ENCODE data around the gene S1PR1. TPM values are rescaled to one million over a fixed set of nuclear protein-coding genes. Genes with fewer than 3 reads are reported as not detected.
A peak's percentile ranks its signal among the peaks of the same experiment; 100 is the strongest.

S1PR1 gene
- total and polyA plus RNA-seq, 2 experiments from 2014 or later = 9.3 TPM

DNA sequence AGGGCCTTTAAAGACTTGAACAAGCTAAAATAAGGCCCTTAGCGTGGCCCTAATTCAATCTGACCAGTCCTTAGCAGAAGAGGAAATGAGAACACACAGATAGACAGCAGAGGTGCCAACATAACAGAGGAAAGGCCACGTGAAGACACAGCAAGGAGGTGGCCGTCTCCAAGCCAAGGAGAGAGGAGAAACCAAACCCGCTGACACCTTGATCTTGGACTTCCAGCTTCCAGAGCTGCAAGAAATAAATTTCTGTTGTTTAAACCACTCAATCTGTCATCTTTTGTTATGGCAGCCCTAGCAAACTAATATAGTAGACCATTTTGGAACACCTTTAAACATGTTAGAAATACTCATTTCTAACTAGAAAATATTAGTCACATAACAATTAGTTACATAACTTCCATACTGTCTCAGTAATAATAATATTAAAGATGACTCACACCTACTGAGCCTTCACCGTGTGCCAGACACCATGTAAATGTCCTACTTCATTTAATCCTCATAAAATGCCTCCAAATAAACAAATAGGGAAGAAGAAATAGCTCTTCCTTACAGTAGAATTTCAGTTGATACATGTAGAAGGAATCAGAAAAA lies 47.9 kb downstream of the S1PR1 start:
- no peaks in the 10 kb centered on the region for H3K79me2 ChIP-seq
- WGBS (ENCODE audit: low lambda C conversion rate, missing lambda C conversion rate) = 95% methylated on average over 5 of the region's 5 CpGs
- H3K9me3 ChIP-seq (ENCODE audit: low read depth) = no peaks in the 10 kb centered on the region
- no peak overlapping the region for H3K4me2 ChIP-seq
- no peak overlapping the region for H3K27ac ChIP-seq
- H4K20me1 ChIP-seq (ENCODE audit: insufficient read depth, poor library complexity, severe bottlenecking) = no peaks in the 10 kb centered on the region
- no peaks in the 10 kb centered on the region for H3K9me2 ChIP-seq (replicated peaks; ENCODE audit: insufficient read depth)
- no peak overlapping the region for H2AFZ ChIP-seq
- peaks cover 19% of the 10 kb centered on the region for H3K4me1 ChIP-seq (ENCODE audit: insufficient read depth)
- H3K36me3 ChIP-seq (replicated peaks; ENCODE audit: insufficient read depth, low read depth) = no peaks in the 10 kb centered on the region
- H3K4me3 ChIP-seq = no peak overlapping the region
- TF ChIP-seq, protein P1, sequence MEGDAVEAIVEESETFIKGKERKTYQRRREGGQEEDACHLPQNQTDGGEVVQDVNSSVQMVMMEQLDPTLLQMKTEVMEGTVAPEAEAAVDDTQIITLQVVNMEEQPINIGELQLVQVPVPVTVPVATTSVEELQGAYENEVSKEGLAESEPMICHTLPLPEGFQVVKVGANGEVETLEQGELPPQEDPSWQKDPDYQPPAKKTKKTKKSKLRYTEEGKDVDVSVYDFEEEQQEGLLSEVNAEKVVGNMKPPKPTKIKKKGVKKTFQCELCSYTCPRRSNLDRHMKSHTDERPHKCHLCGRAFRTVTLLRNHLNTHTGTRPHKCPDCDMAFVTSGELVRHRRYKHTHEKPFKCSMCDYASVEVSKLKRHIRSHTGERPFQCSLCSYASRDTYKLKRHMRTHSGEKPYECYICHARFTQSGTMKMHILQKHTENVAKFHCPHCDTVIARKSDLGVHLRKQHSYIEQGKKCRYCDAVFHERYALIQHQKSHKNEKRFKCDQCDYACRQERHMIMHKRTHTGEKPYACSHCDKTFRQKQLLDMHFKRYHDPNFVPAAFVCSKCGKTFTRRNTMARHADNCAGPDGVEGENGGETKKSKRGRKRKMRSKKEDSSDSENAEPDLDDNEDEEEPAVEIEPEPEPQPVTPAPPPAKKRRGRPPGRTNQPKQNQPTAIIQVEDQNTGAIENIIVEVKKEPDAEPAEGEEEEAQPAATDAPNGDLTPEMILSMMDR (IDR thresholded peaks at IDR 0.05; ENCODE audit: poor library complexity) = no peak
- TF ChIP-seq EZH2phosphoT487 (IDR thresholded peaks at IDR 0.05; ENCODE audit: low read depth, severe bottlenecking, unreplicated experiment) = no peak
- TF ChIP-seq EZH2 (IDR thresholded peaks at IDR 0.05; ENCODE audit: borderline replicate concordance) = no peak
- DNase-seq (ENCODE audit: low spot score) = no peak
- no peaks in the 10 kb centered on the region for H3K27me3 ChIP-seq

DNA sequence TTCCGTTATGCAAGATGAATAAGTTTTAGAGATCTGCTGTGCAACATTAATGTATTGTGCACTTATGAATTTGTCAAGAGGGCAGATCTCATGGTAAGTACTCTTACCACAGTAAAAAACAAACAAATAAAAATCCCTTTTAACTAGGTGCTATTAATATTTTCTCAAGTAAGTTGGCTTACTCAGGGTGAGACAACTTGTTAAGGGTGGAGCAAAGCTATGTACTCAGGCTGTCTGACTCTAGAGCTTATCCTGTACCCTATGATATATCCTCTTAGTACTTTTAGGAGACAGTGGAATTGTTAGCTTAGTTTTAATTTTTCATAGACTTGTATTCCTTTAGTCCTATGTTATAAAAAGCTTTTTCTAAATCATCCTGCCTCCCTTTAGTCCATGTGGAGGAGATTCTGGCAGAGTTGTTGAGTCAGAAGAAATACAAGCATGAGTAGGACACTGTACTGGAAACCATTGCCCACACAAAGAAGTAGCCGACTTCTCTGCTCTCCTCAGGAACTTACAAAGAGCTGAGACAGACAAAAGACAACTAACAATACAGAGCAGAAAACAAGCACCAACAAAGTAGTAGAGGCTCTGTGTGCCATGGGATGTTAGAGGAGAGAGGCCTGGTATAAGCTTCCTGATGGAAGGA lies 49.2 kb downstream of the S1PR1 start:
- H4K20me1 ChIP-seq (ENCODE audit: insufficient read depth, poor library complexity, severe bottlenecking) = no peaks in the 10 kb centered on the region
- no peak for TF ChIP-seq EZH2 (IDR thresholded peaks at IDR 0.05; ENCODE audit: borderline replicate concordance)
- TF ChIP-seq EZH2phosphoT487 (IDR thresholded peaks at IDR 0.05; ENCODE audit: low read depth, severe bottlenecking, unreplicated experiment) = no peak
- TF ChIP-seq, protein P1 (IDR thresholded peaks at IDR 0.05; ENCODE audit: poor library complexity) = no peak
- 93% methylated on average over 2 of the region's 2 CpGs for WGBS (ENCODE audit: low lambda C conversion rate, missing lambda C conversion rate)
- H3K27ac ChIP-seq = no peak overlapping the region
- H3K27me3 ChIP-seq = no peaks in the 10 kb centered on the region
- no peak overlapping the region for H3K4me2 ChIP-seq
- H3K36me3 ChIP-seq (replicated peaks; ENCODE audit: insufficient read depth, low read depth) = no peaks in the 10 kb centered on the region
- no peaks in the 10 kb centered on the region for H3K9me3 ChIP-seq (ENCODE audit: low read depth)
- no peaks in the 10 kb centered on the region for H3K9me2 ChIP-seq (replicated peaks; ENCODE audit: insufficient read depth)
- no peak overlapping the region for H2AFZ ChIP-seq
- peaks cover 22% of the 10 kb centered on the region for H3K4me1 ChIP-seq (ENCODE audit: insufficient read depth)
- DNase-seq (ENCODE audit: low spot score) = no peak
- no peak overlapping the region for H3K4me3 ChIP-seq
- H3K79me2 ChIP-seq = no peaks in the 10 kb centered on the region

DNA sequence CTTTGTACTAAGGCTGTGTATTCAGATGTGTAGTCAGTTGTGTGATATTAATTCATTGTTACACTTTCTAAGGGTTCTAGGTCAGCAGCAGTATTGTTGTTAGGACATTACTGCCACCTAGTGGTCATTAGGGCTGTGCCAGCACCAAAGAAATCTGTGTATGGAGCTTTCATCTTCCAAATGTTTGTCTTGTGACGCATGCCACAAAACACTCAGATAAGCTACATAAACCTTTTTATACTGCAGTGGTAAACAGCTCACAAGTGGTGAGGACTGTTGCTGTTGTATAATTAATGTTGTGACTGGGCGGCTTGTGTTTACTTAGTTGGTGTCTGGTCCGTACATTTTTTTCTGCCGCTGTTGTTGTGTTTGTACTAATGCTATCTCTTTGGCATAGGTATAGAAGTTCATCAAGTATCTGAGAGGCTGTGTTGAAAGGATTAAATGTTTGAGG lies 51.7 kb downstream of the S1PR1 start:
- Histone ChIP-seq H3K9me3 (ENCODE audit: low read depth) (no peaks in the 10 kb centered on the region), H3K4me1 (ENCODE audit: insufficient read depth) (peaks cover 15% of the 10 kb centered on the region), H3K4me3 (no peak overlapping the region), H3K27me3 (no peaks in the 10 kb centered on the region), H3K36me3 (replicated peaks; ENCODE audit: insufficient read depth, low read depth) (no peaks in the 10 kb centered on the region), H3K9me2 (replicated peaks; ENCODE audit: insufficient read depth) (no peaks in the 10 kb centered on the region), H3K4me2 (peak overlapping the region; percentile 51), H3K79me2 (no peaks in the 10 kb centered on the region), H2AFZ (no peak overlapping the region), H3K27ac (peak overlapping the region; percentile 3), H4K20me1 (ENCODE audit: insufficient read depth, poor library complexity, severe bottlenecking) (no peaks in the 10 kb centered on the region)
- TF ChIP-seq EZH2 (IDR thresholded peaks at IDR 0.05; ENCODE audit: borderline replicate concordance) = no peak
- TF ChIP-seq, protein P1 (IDR thresholded peaks at IDR 0.05; ENCODE audit: poor library complexity) = peak; percentile 99
- peak; percentile 92 for DNase-seq (ENCODE audit: low spot score)
- WGBS (ENCODE audit: low lambda C conversion rate, missing lambda C conversion rate) = 16% methylated on average over 4 of the region's 4 CpGs

Data from hepatocyte (in vitro differentiated cells).